Activated CD4-positive, alpha-beta memory T cell treated with anti-CD3 and anti-CD28 coated beads for 36 hours (primary cell): ENCODE results near the gene INSL3. TPM values are rescaled to one million over a fixed set of nuclear protein-coding genes. Genes with fewer than 3 reads are reported as not detected.
A peak's percentile ranks its signal among the peaks of the same experiment; 100 is the strongest.
"Not testable (repeated sequence)": the region's sequence is repeated elsewhere in the genome, so short reads cannot be mapped to it uniquely, and the experiment has no call there.

Experiments used
- CTCF ChIA-PET: fragments of 350-600 bp; sonication (Branson Sonifier 250); formaldehyde crosslinking; loops from one replicate; lab custom pipeline; 2021; ENCODE audit warnings: antibody characterized with exemption, inconsistent platforms; lab: Charles Lee
- POLR2A ChIA-PET: fragments of 350-600 bp; sonication (Branson Sonifier 250); formaldehyde crosslinking; loops from one replicate; lab custom pipeline; 2021; ENCODE audit warnings: antibody characterized with exemption; lab: Charles Lee
- DNase-seq: peaks from one replicate; pipeline ENCODE4 v3.0.0-alpha.2; 2020
- H3K27ac Mint-ChIP-seq: one replicate; pipeline ENCODE4 v1.8.0; 2021; ENCODE audit warnings: mixed read lengths
- H3K27me3 Mint-ChIP-seq: one replicate; pipeline ENCODE4 v1.8.0; 2021; ENCODE audit warnings: mixed read lengths
- H3K36me3 Mint-ChIP-seq: one replicate; pipeline ENCODE4 v1.8.0; 2021; ENCODE audit warnings: mixed read lengths
- H3K4me1 Mint-ChIP-seq: one replicate; pipeline ENCODE4 v1.8.0; 2021; ENCODE audit warnings: low read depth, mixed read lengths
- H3K4me3 Mint-ChIP-seq: one replicate; pipeline ENCODE4 v1.8.0; 2021; ENCODE audit warnings: mild to moderate bottlenecking, mixed read lengths
- H3K9me3 Mint-ChIP-seq: one replicate; pipeline ENCODE4 v1.8.0; 2021; ENCODE audit warnings: mixed read lengths
- intact Hi-C: fragments of 100-400 bp; cut with micrococcal nuclease; formaldehyde crosslinking; loops from one replicate; pipeline ENCODE4 v1.15.1; 2023
- total RNA-seq, 2 experiments: library from RNA; stranded (reverse); gene quantifications; one replicate each; pipeline ENCODE4 v1.2.3, GENCODE V29; 2021

Gene INSL3
- total RNA-seq, 2 experiments from 2014 or later = 6.8 to 8.3 TPM

DNA sequence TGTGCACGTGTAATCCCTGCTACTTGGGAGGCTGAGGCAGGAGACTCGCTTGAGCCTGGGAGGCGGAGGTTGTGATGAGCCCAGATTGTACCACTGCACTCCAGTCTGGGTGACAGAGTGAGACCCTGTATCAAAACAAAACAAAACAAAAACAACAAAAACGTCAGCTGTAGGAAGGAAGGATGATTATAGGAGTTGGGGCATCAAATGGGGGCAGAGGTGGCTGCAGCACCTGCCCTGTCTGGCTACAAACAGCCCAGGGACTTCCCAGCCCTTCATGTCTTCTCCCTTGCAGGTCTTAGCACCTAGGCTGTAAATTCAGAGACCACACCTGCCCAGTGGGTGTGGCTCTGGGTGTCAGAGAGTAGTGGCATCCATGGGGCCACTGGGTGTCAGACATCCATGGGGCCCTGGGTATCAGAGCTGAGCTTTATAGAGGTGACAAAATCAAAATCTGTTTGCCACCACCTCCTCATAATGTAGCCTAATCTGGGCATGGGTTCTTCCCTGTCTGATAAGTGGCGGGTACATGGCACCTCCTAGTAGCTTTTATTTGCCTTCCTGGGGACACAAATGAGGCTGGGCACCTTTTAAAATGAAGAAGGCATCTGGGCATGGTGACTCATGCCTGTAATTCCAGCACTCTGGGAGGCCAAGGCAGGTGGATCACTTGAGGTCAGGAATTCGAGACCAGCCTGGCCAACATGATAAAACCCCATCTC, 31.1 kb downstream of the INSL3 start:
- Mint-ChIP-seq H3K36me3 (peaks cover 8% of the 10 kb centered on the region), H3K4me1 (peaks cover 23% of the 10 kb centered on the region), H3K27ac (no peak overlapping the region), H3K27me3 (peaks cover 5% of the 10 kb centered on the region), H3K9me3 (no peaks in the 10 kb centered on the region), H3K4me3 (no peak overlapping the region)
- CTCF ChIA-PET = interaction anchor here (1.7 to 2.1 kb wide), 2 partner anchors 69 to 72 kb away, joined by 3 to 6 read pairs; partner anchors contain the start of gene RPL18A
- DNase-seq = no peak
- POLR2A ChIA-PET = no interaction called here
- intact Hi-C loops = loop anchor here (5.0 kb wide), 1 partner anchor 142 kb away; the partner anchor contains the start of gene CCDC124

DNA sequence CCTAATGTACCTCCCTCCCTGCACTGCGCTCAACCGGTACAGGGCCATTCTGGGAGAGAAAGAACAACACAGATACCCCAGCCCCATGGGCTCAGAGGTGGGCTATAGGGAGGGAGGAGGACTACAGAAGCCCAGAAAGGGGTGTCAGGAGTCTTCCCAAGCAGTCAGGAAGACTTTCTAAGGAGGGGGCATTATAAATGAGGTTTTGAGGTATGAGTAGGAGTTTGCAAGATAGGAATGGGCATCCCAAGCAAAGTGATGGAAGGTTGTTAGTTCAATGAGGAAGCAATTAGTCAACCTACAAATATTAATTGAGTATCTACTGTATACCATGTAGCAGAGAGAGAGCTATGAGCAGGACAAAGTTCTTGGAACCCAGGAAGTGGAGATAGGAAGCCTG, 32.7 kb downstream of the INSL3 start:
- intact Hi-C loops = no loop called here
- H3K4me1 Mint-ChIP-seq = peaks cover 21% of the 10 kb centered on the region
- H3K27ac Mint-ChIP-seq = no peak overlapping the region
- H3K4me3 Mint-ChIP-seq = no peak overlapping the region
- POLR2A ChIA-PET = no interaction called here
- H3K9me3 Mint-ChIP-seq = no peaks in the 10 kb centered on the region
- peaks cover 19% of the 10 kb centered on the region for H3K36me3 Mint-ChIP-seq
- H3K27me3 Mint-ChIP-seq = peaks cover under 1% of the 10 kb centered on the region
- CTCF ChIA-PET = no interaction called here
- no peak for DNase-seq

DNA sequence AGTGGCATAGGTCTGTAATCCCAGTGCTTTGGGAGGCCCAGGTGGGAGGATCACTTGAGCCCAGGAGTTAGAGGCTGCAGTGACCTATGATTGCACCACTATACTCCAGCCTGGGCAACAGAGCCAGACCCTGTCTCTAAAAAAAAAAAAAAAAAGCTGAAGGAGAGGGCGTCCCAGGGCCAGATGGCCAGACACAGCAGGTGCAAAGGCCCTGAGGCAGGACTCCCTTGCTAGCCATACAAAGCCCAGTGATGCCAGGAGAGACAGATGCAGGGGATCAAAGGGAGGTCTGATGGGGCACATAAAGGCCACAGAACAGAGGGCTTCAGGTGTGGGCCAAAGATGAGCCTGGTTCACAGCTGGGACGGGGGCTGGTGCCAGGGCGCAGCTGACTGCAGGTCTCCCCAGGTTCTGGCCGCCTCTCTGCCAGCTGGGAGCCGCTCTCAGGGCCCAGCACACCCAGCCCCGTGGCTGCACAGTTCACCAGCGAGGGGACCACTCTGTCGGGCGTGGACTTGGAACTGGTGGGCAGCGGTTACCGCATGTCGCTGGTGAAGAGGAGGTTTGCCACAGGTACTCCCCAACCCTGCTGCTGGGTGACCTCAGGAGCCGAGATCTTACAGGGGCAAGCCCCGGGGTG, 33.9 kb downstream of the INSL3 start:
- ChIA-PET CTCF (no interaction called here), POLR2A (no interaction called here)
- intact Hi-C loops = no loop called here
- H3K4me1 Mint-ChIP-seq = peaks cover 19% of the 10 kb centered on the region
- H3K4me3 Mint-ChIP-seq = no peak overlapping the region
- H3K27me3 Mint-ChIP-seq = no peaks in the 10 kb centered on the region
- peaks cover 23% of the 10 kb centered on the region for H3K36me3 Mint-ChIP-seq
- H3K27ac Mint-ChIP-seq = no peak overlapping the region
- no peak for DNase-seq
- H3K9me3 Mint-ChIP-seq = no peaks in the 10 kb centered on the region

DNA sequence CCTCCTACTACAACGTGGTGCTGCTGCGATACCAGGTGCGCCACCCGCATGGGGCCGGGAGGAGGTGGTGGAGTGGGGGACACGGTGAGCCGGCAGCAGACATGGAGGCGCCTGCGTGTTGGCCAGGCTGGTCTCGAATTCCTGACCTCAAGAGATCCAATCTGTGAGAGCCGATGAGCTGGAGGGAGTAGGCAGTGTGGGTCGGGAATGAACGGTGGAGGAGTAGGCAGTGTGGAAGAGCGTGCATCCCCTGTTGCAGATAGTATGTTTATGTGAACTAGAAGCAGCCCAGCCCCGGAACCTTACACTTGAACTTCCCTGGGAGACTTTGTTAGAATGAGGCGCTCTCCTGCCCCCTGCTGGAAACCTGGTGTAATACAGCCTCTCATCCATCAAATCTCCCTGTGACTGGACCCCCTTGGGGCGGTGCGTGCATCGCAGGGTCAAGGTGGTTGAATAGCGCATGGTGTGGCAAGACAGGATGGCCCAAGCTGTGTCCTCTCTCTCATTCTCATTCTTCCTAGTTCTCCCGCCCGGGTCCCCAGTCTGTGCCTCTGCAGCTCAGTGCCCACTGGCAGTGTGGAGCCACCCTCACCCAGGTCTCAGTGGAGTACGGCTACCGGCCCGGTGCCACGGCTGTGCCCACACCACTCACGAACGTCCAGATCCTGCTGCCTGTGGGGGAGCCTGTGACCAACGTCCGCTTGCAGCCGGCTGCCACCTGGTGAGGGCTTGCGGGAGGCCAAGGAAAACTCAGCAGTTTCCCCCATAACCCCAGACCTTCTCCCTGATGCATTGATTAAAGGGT, 36.9 kb downstream of the INSL3 start:
- H3K4me3 Mint-ChIP-seq = no peak overlapping the region
- CTCF ChIA-PET = interaction anchor here (0.6 to 5.8 kb wide), 17 partner anchors 8 to 1579 kb away, joined by 3 to 55 read pairs (median 3); partner anchors contain the start of gene RPL18A
- intact Hi-C loops = loop anchor here (1.0 to 2.0 kb wide), 3 partner anchors 65 to 80 kb away; partner anchors contain the start of gene MAP1S
- DNase-seq = peak; percentile 83
- no peaks in the 10 kb centered on the region for H3K9me3 Mint-ChIP-seq
- peaks cover 4% of the 10 kb centered on the region for H3K4me1 Mint-ChIP-seq
- H3K27me3 Mint-ChIP-seq = no peaks in the 10 kb centered on the region
- H3K36me3 Mint-ChIP-seq = peaks cover 32% of the 10 kb centered on the region
- POLR2A ChIA-PET = interaction anchor here (1.0 kb wide), 1 partner anchor 11 kb away, joined by 3 read pairs; the partner anchor contains the start of gene B3GNT3
- H3K27ac Mint-ChIP-seq = no peak overlapping the region

DNA sequence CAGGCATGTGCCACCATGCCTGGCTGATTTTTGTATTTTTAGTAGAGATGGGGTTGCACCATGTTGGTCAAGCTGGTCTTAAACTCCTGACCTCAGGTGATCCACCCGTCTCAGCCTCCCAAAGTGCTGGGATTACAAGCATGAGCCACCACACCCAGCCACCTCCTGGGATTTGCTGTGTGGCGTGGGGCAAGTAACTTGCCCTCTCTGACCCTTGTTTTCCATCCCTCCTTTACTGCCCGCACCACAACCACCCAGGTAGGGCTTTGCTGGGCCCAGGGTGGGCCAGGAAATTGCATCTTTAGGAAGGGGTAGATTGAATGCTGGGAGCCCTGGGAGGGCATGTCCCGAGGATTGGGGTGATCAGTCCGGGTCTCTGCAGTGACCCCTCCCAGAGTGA, 37.6 kb downstream of the INSL3 start:
- H3K4me3 Mint-ChIP-seq, H3K27ac Mint-ChIP-seq, H3K27me3 Mint-ChIP-seq, H3K4me1 Mint-ChIP-seq, POLR2A ChIA-PET, DNase-seq, H3K9me3 Mint-ChIP-seq: not testable (repeated sequence)
- peaks cover 34% of the 10 kb centered on the region for H3K36me3 Mint-ChIP-seq
- CTCF ChIA-PET = interaction anchor here (0.7 to 5.8 kb wide), 18 partner anchors 7 to 177 kb away, joined by 3 to 55 read pairs (median 4); partner anchors contain the start of genes MAP1S and RPL18A
- intact Hi-C loops = loop anchor here (1.0 to 2.0 kb wide), 3 partner anchors 64 to 79 kb away; partner anchors contain the start of gene MAP1S

DNA sequence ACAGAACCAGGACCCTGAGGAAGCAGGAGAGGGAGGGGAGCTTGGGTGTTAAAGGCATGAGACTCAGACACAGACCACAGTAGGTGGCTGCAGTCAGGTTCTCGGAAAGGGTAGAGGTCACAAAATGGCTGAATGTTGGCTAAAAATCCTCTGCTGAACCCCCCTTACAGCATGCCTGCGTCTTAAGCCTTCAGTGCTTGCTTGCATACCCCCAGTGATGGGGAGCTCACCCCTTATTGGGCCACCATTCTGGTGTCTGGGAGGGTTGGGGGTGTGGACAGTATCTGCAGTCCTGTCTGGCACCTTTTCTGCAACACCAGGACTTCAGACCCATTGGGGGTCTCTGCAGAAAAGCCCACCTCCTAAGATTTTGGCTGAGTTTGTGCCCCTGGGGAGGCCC, 40.5 kb downstream of the INSL3 start:
- no peaks in the 10 kb centered on the region for H3K9me3 Mint-ChIP-seq
- DNase-seq = no peak
- ChIA-PET POLR2A (no interaction called here), CTCF (interaction anchor here (5.8 kb wide), 1 partner anchor 76 kb away, joined by 55 read pairs; no protein-coding TSS in a partner anchor)
- H3K36me3 Mint-ChIP-seq = peaks cover 40% of the 10 kb centered on the region
- no peaks in the 10 kb centered on the region for H3K27me3 Mint-ChIP-seq
- intact Hi-C loops = no loop called here
- H3K27ac Mint-ChIP-seq = no peak overlapping the region
- peaks cover 10% of the 10 kb centered on the region for H3K4me1 Mint-ChIP-seq
- H3K4me3 Mint-ChIP-seq = no peak overlapping the region

DNA sequence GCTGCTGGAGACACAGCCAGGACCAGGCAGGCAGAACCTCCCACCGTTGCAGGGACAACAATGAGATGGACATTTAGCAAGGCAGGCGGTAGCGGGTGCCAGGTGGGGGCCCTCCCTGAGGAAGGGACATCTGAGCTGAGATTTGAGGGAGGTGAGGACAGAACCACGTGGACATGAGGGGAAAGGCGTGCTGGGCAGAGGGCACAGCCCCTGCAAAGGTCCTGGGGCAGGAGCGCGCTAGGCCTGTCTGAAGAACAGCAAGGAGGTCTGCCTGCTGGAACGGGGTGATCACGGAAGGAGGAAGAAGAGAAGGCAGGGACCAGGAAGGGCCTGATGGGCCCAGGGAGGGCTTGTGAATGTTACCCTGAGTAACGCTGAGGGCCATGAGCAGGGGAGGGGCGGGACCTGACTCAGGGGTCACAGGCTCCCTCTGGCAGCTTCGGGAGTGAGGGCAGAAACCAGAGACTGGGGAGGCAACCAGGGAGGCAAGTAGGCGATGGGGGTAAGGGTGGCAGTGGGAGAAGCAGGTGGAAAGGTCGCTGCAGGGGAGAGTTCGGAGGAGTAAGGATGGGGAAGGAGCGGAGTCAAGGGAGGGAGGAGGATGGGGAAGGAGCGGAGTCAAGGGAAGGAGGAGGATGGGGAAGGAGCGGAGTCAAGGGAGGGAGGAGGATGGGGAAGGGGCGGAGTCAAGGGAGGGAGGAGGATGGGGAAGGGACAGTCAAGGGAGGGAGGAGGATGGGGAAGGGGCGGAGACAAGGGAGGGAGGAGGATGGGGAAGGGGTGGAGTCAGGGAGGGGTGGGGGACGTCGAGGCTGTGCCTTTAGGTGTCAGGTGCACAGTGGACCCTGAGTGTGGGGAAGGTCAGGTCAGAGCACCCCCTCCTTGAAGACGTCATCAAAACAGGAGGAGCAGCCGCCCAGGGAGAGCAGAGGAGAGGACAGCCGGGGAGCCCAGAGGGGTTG, 42.1 kb downstream of the INSL3 start:
- Mint-ChIP-seq H3K27ac (peak overlapping the region; percentile 23), H3K9me3 (no peaks in the 10 kb centered on the region), H3K36me3 (peaks cover 41% of the 10 kb centered on the region), H3K27me3 (no peaks in the 10 kb centered on the region), H3K4me3 (no peak overlapping the region), H3K4me1 (peaks cover 9% of the 10 kb centered on the region)
- CTCF ChIA-PET = no interaction called here
- intact Hi-C loops = no loop called here
- POLR2A ChIA-PET = no interaction called here
- no peak for DNase-seq

DNA sequence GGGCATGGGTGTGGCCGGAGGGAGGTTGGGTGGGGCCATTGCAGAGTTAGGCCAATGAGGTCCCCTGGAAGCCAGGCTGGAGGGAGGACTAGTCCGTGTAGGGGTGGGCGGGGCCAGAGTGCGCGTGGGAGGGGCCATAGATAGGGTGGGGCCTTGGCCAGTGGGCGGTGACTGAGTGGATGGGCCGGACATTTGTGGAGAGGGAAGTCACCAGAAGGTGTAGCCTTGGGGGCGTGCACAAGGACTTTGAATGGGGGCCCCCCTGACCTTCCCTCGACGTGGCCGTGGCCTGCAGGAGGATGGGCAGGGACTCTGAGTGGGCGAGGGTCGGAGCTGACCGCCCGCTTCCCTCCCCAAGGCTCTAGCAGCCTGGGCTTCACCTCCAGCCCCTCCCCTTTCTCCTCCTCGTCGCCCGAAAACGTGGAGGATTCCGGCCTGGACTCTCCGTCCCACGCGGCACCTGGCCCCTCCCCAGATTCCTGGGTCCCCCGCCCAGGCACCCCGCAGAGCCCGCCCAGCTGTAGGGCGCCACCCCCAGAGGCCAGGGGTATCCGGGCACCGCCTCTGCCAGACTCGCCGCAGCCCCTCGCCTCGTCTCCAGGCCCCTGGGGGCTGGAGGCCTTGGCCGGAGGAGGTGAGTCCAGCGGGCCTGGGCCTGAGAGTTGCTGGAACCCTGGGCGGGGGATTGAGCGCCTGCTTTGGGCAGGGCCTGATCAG, 42.9 kb downstream of the INSL3 start:
- Mint-ChIP-seq H3K27me3 (no peaks in the 10 kb centered on the region), H3K27ac (peak overlapping the region; percentile 23), H3K4me1 (peaks cover 8% of the 10 kb centered on the region), H3K4me3 (no peak overlapping the region), H3K9me3 (no peaks in the 10 kb centered on the region), H3K36me3 (peaks cover 39% of the 10 kb centered on the region)
- intact Hi-C loops = no loop called here
- DNase-seq = peak; percentile 65
- ChIA-PET CTCF (no interaction called here), POLR2A (no interaction called here)

DNA sequence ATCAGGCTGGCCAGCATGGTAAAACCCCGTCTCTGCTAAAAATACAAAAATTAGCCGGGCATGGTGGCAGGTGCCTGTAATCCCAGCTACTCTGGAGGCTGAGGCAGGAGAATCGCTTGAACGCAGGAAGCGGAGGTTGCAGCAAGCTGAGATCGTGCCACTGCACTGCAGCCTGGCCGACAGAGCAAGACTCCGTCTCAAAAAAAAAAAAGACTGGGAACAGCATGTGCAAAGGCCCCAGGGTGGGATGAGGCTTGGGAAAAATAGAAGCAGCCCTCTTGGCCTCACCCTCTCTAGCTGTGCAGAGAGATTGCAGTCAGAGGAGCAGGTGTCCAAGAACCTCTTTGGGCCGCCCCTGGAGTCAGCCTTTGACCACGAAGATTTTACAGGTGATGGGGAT, 43.5 kb downstream of the INSL3 start:
- H3K9me3 Mint-ChIP-seq, DNase-seq, H3K27ac Mint-ChIP-seq, H3K4me3 Mint-ChIP-seq, CTCF ChIA-PET, H3K27me3 Mint-ChIP-seq, H3K4me1 Mint-ChIP-seq, intact Hi-C loops, POLR2A ChIA-PET: not testable (repeated sequence)
- H3K36me3 Mint-ChIP-seq = peaks cover 42% of the 10 kb centered on the region

DNA sequence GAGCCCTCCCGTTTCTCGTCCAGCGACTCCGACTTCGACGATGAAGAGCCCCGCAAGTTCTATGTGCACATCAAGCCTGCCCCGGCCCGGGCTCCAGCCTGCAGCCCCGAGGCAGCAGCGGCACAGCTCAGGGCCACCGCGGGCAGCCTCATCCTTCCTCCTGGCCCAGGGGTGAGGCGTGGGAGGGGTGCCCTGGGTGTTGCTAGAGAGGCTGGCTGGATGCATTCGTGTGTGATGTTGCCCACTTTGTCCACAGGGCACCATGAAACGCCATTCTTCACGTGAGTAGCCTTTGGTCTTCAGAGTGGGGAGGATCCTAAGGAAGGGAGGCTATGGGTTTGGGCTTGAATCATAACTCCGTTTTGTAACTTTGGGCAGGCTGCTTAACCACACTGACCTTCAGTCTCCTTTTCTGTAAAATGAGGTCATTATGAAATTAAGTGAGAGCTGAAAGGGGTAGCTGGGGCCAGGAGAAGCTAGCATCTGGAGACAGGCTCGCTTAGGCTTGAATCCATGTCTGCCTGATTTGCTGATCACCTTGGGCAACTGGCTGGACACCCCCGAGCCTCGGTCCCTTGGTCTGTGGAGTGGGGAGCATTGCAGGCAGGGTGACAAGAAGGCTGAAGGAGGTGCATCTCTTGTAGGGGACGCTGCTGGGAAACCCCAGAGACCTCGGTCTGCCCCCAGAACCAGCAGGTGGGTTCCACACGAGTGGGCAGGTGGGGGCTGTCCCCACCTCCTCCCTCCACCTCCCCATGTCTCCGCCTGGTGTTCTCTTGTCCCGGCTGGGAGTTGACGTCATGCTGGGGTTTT, 45.1 kb downstream of the INSL3 start:
- CTCF ChIA-PET = interaction anchor here (0.6 to 3.0 kb wide), 6 partner anchors 8 to 78 kb away, joined by 3 to 31 read pairs (median 5); partner anchors contain the start of gene B3GNT3
- H3K36me3 Mint-ChIP-seq = peaks cover 40% of the 10 kb centered on the region
- DNase-seq = no peak
- POLR2A ChIA-PET = interaction anchor here (2.1 kb wide), 1 partner anchor 25 kb away, joined by 6 read pairs; the partner anchor contains the start of gene FCHO1
- no peak overlapping the region for H3K27ac Mint-ChIP-seq
- no peaks in the 10 kb centered on the region for H3K9me3 Mint-ChIP-seq
- peaks cover 8% of the 10 kb centered on the region for H3K4me1 Mint-ChIP-seq
- intact Hi-C loops = no loop called here
- no peaks in the 10 kb centered on the region for H3K27me3 Mint-ChIP-seq
- no peak overlapping the region for H3K4me3 Mint-ChIP-seq
